OCI-LY7 (cell line): Measurements from ENCODE around the gene LPGAT1. TPM values are rescaled to one million over a fixed set of nuclear protein-coding genes. Genes with fewer than 3 reads are reported as not detected.
A peak's percentile ranks its signal among the peaks of the same experiment; 100 is the strongest.

Experiments used
- BruUV-seq: library from RNA; stranded (reverse); fragments of 400-500 nt; replicated peaks from 2 replicates; lab custom pipeline; 2021; lab: Mats Ljungman, UMichigan
- CTCF ChIA-PET: fragments of 300-600 bp; sonication (Branson Sonifier 250); formaldehyde crosslinking; loops from one replicate; lab custom pipeline; 2022; ENCODE audit warnings: antibody characterized with exemption; ENCODE audit not compliant: unreplicated experiment; lab: Charles Lee
- POLR2A ChIA-PET: fragments of 300-600 bp; sonication (Branson Sonifier 250); formaldehyde crosslinking; loops from one replicate; lab custom pipeline; 2022; ENCODE audit warnings: antibody characterized with exemption; lab: Charles Lee
- DNase-seq: peaks from one replicate; pipeline ENCODE4 v3.0.0-alpha.2; 2015; ENCODE audit warnings: low spot score
- H2AFZ ChIP-seq: fragments of 200-600 bp; sonication (generic), shearing (Covaris generic); 2 replicates; pipeline ENCODE4 v1.6.1; 2014; ENCODE audit warnings: mild to moderate bottlenecking, antibody characterized with exemption, low read length, moderate library complexity
- H3K27ac ChIP-seq: fragments of 200-600 bp; sonication (generic); 2 replicates; pipeline ENCODE4 v1.5.1; 2014; ENCODE audit warnings: mixed run types, low read depth, mild to moderate bottlenecking, moderate library complexity, low read length, inconsistent platforms; ENCODE audit not compliant: poor library complexity, severe bottlenecking
- H3K36me3 ChIP-seq: fragments of 200-600 bp; sonication (generic); 2 replicates; pipeline ENCODE4 v1.6.1; 2014; ENCODE audit warnings: mild to moderate bottlenecking, antibody characterized with exemption, low read length, moderate library complexity, mixed read lengths; ENCODE audit not compliant: insufficient read depth
- H3K4me1 ChIP-seq: fragments of 200-600 bp; sonication (generic); 2 replicates; pipeline ENCODE4 v1.5.1; 2014; ENCODE audit warnings: mild to moderate bottlenecking, low read length; ENCODE audit not compliant: insufficient read depth, poor library complexity, severe bottlenecking
- H3K4me2 ChIP-seq: fragments of 200-600 bp; sonication (generic); 2 replicates; pipeline ENCODE4 v1.6.1; 2014; ENCODE audit warnings: mild to moderate bottlenecking, low read length
- H3K4me3 ChIP-seq: fragments of 200-600 bp; sonication (generic); 2 replicates; pipeline ENCODE4 v1.5.1; 2014; ENCODE audit warnings: mild to moderate bottlenecking, low read depth, low read length; ENCODE audit not compliant: poor library complexity, severe bottlenecking
- H3K79me2 ChIP-seq: fragments of 200-600 bp; sonication (generic); 2 replicates; pipeline ENCODE4 v1.6.1; 2016; ENCODE audit warnings: low read depth, mild to moderate bottlenecking, low read length, moderate library complexity, mixed read lengths; ENCODE audit not compliant: insufficient read depth
- H3K9me2 ChIP-seq: fragments of 200-600 bp; sonication (generic); 2 replicates; pipeline ENCODE4 v1.6.1; 2016; ENCODE audit warnings: mild to moderate bottlenecking, low read length, mixed read lengths; ENCODE audit not compliant: insufficient read depth
- H3K9me3 ChIP-seq: fragments of 200-600 bp; sonication (generic); 2 replicates; pipeline ENCODE4 v1.6.1; 2014; ENCODE audit warnings: mild to moderate bottlenecking, mixed run types, low read length, mixed read lengths
- H4K20me1 ChIP-seq: fragments of 200-600 bp; sonication (generic); 2 replicates; pipeline ENCODE4 v1.6.1; 2014; ENCODE audit warnings: mild to moderate bottlenecking, antibody characterized with exemption, low read length, moderate library complexity, mixed read lengths; ENCODE audit not compliant: insufficient read depth
- CTCF ChIP-seq: fragments of 200-600 bp; sonication (generic); conservative IDR thresholded peaks from 2 replicates; pipeline ENCODE4 v1.5.1; 2014; ENCODE audit warnings: mild to moderate bottlenecking, antibody characterized with exemption, low read length, moderate library complexity, mixed read lengths
- EZH2phosphoT487 ChIP-seq: fragments of 200-600 bp; sonication (generic); IDR thresholded peaks from 2 replicates; pipeline ENCODE4 v1.6.1; 2018; ENCODE audit warnings: low read depth, borderline replicate concordance, mild to moderate bottlenecking, mixed run types, antibody characterized with exemption, low read length, moderate library complexity, mixed read lengths
- intact Hi-C: fragments of 100-400 bp; cut with micrococcal nuclease; formaldehyde crosslinking; loops from one replicate; pipeline ENCODE4 v1.10.0; 2022; ENCODE audit not compliant: unreplicated experiment
- total RNA-seq, 2 experiments: library from RNA; depleted of rRNA in 1 of 2; stranded (reverse); fragments of >200 nt in 1 of 2; shearing (Covaris generic) in 1 of 2; gene quantifications; 2 replicates each; pipeline ENCODE4 v1.2.3, GENCODE V29; 2014 to 2022

Gene LPGAT1
- total RNA-seq, 2 experiments from 2014 or later: 14.1 to 35.2 TPM

GRCh38 chr1:211843507-211844298 lies 13.1 kb upstream of the LPGAT1 start:
- peak overlapping the region; percentile 93 for H2AFZ ChIP-seq
- no peaks in the 10 kb centered on the region for H3K9me2 ChIP-seq
- H3K36me3 ChIP-seq: no peaks in the 10 kb centered on the region
- no TSS peak for BruUV-seq
- TF ChIP-seq EZH2phosphoT487: no peak
- TF ChIP-seq CTCF: no peak
- no peaks in the 10 kb centered on the region for H3K9me3 ChIP-seq
- DNase-seq: no peak
- H3K4me2 ChIP-seq: peak overlapping the region; percentile 49; the same call in 1 of the 2 replicates
- ChIA-PET CTCF (no interaction called here), POLR2A (interaction anchor here (0.7 kb wide), 1 partner anchor 186 kb away, joined by 4 read pairs; no protein-coding TSS in a partner anchor)
- no peaks in the 10 kb centered on the region for H3K79me2 ChIP-seq
- H3K4me1 ChIP-seq: peaks cover 5% of the 10 kb centered on the region
- no peaks in the 10 kb centered on the region for H4K20me1 ChIP-seq
- intact Hi-C loops: no loop called here
- H3K27ac ChIP-seq: no peak overlapping the region
- H3K4me3 ChIP-seq: peak overlapping the region; percentile 12

- Histone ChIP-seq H3K4me1 (peaks cover 5% of the 10 kb centered on the region), H3K79me2 (no peaks in the 10 kb centered on the region), H4K20me1 (no peaks in the 10 kb centered on the region), H3K27ac (no peak overlapping the region), H3K4me3 (peak overlapping the region; percentile 12), H3K9me2 (no peaks in the 10 kb centered on the region), H3K9me3 (no peaks in the 10 kb centered on the region), H3K36me3 (no peaks in the 10 kb centered on the region), H3K4me2 (peak overlapping the region; percentile 49), H2AFZ (peak overlapping the region; percentile 93)
- TF ChIP-seq EZH2phosphoT487: no peak
- no peak for TF ChIP-seq CTCF
- ChIA-PET POLR2A (interaction anchor here (1.0 kb wide), 1 partner anchor 15 kb away, joined by 3 read pairs; no protein-coding TSS in a partner anchor), CTCF (no interaction called here)
- no TSS peak for BruUV-seq
- DNase-seq: no peak
- intact Hi-C loops: no loop called here
Measured at GRCh38 chr1:211843018-211843417, 12.5 kb upstream of the LPGAT1 start.

GRCh38 chr1:211842518-211842917 lies 12.0 kb upstream of the LPGAT1 start:
- ChIA-PET CTCF (no interaction called here), POLR2A (interaction anchor here (0.8 to 1.3 kb wide), 3 partner anchors 10 to 25 kb away, joined by 3 read pairs; no protein-coding TSS in a partner anchor)
- Histone ChIP-seq H2AFZ (peak overlapping the region; percentile 93), H3K4me3 (no peak overlapping the region), H3K36me3 (no peaks in the 10 kb centered on the region), H3K9me3 (no peaks in the 10 kb centered on the region), H3K79me2 (no peaks in the 10 kb centered on the region), H3K4me1 (peaks cover 5% of the 10 kb centered on the region), H3K9me2 (no peaks in the 10 kb centered on the region), H3K4me2 (no peak overlapping the region), H4K20me1 (no peaks in the 10 kb centered on the region), H3K27ac (no peak overlapping the region)
- TF ChIP-seq EZH2phosphoT487 (no peak), CTCF (no peak)
- DNase-seq: no peak
- no TSS peak for BruUV-seq
- intact Hi-C loops: no loop called here
